HG03045 (cell line): ENCODE results near the gene PKN3.

Experiments used
- ATAC-seq: cut with Tn5 transposase; IDR thresholded peaks from one replicate; pipeline ENCODE4 v1.9.1; 2021; ENCODE audit warnings: mild to moderate bottlenecking, moderate library complexity; ENCODE audit not compliant: unreplicated experiment

PKN3 gene

GRCh38 chr9:128733256-128733655, 31.0 kb downstream of the PKN3 start:
- ATAC-seq = no peak

- no peak for ATAC-seq
These were observed 33.1 kb downstream of the PKN3 start for GRCh38 chr9:128735373-128735772.

GRCh38 chr9:128742401-128742800, 40.1 kb downstream of the PKN3 start:
- ATAC-seq = no peak

GRCh38 chr9:128743421-128743820, 41.1 kb downstream of the PKN3 start:
- no peak for ATAC-seq

GRCh38 chr9:128747241-128747640, 44.9 kb downstream of the PKN3 start:
- ATAC-seq = no peak

- no peak for ATAC-seq
These were observed 48.8 kb downstream of the PKN3 start for GRCh38 chr9:128750926-128751595.

GRCh38 chr9:128753627-128754026, 51.3 kb downstream of the PKN3 start:
- ATAC-seq = no peak

- no peak for ATAC-seq
These were observed 55.3 kb downstream of the PKN3 start for GRCh38 chr9:128757602-128758001.

- ATAC-seq = no peak
These were observed 60.6 kb downstream of the PKN3 start for GRCh38 chr9:128762671-128763449.

GRCh38 chr9:128764361-128764760, 62.1 kb downstream of the PKN3 start:
- ATAC-seq = no peak

GRCh38 chr9:128765499-128765898, 63.2 kb downstream of the PKN3 start:
- no peak for ATAC-seq

GRCh38 chr9:128768606-128769005, 66.3 kb downstream of the PKN3 start:
- ATAC-seq = no peak
